GM23338 (cell line): ENCODE results near the gene CHCHD3.

ENCODE experiments used
- EZH2 ChIP-seq: fragments of 200-600 bp; sonication (generic); IDR thresholded peaks from one replicate; pipeline ENCODE4 v1.8.0; 2017; ENCODE audit warnings: antibody characterized with exemption, mild to moderate bottlenecking, low read depth; ENCODE audit not compliant: unreplicated experiment
- TF ChIP-seq, protein P1 (sequence below): IDR thresholded peaks from one replicate; pipeline ENCODE4 v1.6.1; 2018; ENCODE audit warnings: antibody characterized with exemption; ENCODE audit not compliant: unreplicated experiment
- TF ChIP-seq, protein P2 (sequence below), 2 experiments: fragments of 200-600 bp in 1 of 2; sonication (generic) in 1 of 2; conservative IDR thresholded peaks; 2 replicates each; pipeline versions ENCODE4 v1.5.1 to v1.6.1; 2016 to 2017; ENCODE audit warnings: antibody characterized with exemption in 2 of 2, low read depth in 2 of 2, mild to moderate bottlenecking in 2 of 2, moderate library complexity in 1 of 2
- TF ChIP-seq, protein P3 (sequence below): IDR thresholded peaks from 2 replicates; pipeline ENCODE4 v1.6.1; 2016; ENCODE audit warnings: antibody characterized with exemption

DNA sequence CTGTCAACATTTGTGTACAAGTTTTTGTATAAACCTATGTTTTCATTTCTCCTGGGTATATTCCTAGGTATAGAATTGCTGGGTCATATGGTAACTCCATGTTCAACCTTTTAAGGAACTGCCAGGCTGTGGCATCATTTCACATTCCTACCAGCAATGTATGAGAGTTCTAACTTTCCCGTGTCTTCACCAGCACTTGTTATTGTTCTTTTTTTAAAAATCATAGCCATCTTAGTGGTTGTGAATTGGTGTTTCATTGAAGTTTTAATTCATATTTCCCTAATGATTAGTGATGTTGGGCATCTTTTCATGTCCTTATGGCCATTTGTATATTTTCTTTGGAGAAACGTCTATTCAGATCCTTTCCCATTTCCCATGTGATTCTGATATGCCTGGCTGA, 312.6 kb downstream of the CHCHD3 start:
- no peak for TF ChIP-seq EZH2
- TF ChIP-seq, protein P1, sequence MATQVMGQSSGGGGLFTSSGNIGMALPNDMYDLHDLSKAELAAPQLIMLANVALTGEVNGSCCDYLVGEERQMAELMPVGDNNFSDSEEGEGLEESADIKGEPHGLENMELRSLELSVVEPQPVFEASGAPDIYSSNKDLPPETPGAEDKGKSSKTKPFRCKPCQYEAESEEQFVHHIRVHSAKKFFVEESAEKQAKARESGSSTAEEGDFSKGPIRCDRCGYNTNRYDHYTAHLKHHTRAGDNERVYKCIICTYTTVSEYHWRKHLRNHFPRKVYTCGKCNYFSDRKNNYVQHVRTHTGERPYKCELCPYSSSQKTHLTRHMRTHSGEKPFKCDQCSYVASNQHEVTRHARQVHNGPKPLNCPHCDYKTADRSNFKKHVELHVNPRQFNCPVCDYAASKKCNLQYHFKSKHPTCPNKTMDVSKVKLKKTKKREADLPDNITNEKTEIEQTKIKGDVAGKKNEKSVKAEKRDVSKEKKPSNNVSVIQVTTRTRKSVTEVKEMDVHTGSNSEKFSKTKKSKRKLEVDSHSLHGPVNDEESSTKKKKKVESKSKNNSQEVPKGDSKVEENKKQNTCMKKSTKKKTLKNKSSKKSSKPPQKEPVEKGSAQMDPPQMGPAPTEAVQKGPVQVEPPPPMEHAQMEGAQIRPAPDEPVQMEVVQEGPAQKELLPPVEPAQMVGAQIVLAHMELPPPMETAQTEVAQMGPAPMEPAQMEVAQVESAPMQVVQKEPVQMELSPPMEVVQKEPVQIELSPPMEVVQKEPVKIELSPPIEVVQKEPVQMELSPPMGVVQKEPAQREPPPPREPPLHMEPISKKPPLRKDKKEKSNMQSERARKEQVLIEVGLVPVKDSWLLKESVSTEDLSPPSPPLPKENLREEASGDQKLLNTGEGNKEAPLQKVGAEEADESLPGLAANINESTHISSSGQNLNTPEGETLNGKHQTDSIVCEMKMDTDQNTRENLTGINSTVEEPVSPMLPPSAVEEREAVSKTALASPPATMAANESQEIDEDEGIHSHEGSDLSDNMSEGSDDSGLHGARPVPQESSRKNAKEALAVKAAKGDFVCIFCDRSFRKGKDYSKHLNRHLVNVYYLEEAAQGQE = no peak
- TF ChIP-seq, protein P2, sequence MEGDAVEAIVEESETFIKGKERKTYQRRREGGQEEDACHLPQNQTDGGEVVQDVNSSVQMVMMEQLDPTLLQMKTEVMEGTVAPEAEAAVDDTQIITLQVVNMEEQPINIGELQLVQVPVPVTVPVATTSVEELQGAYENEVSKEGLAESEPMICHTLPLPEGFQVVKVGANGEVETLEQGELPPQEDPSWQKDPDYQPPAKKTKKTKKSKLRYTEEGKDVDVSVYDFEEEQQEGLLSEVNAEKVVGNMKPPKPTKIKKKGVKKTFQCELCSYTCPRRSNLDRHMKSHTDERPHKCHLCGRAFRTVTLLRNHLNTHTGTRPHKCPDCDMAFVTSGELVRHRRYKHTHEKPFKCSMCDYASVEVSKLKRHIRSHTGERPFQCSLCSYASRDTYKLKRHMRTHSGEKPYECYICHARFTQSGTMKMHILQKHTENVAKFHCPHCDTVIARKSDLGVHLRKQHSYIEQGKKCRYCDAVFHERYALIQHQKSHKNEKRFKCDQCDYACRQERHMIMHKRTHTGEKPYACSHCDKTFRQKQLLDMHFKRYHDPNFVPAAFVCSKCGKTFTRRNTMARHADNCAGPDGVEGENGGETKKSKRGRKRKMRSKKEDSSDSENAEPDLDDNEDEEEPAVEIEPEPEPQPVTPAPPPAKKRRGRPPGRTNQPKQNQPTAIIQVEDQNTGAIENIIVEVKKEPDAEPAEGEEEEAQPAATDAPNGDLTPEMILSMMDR (conservative IDR thresholded peaks at IDR 0.05; ENCODE audit: low read depth in 2 of 2) = no peak
- TF ChIP-seq, protein P3, sequence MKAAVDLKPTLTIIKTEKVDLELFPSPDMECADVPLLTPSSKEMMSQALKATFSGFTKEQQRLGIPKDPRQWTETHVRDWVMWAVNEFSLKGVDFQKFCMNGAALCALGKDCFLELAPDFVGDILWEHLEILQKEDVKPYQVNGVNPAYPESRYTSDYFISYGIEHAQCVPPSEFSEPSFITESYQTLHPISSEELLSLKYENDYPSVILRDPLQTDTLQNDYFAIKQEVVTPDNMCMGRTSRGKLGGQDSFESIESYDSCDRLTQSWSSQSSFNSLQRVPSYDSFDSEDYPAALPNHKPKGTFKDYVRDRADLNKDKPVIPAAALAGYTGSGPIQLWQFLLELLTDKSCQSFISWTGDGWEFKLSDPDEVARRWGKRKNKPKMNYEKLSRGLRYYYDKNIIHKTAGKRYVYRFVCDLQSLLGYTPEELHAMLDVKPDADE = no peak
